Stimulated activated CD8-positive, alpha-beta memory T cell treated with anti-CD3 and anti-CD28 coated beads, Interleukin-4, amount 100 ng/mL, for 24 hours (primary cell): ENCODE results near the gene RUBCN.
"Not testable (repeated sequence)": the region's sequence is repeated elsewhere in the genome, so short reads cannot be mapped to it uniquely, and the experiment has no call there.

Experiments
- DNase-seq: peaks from one replicate; pipeline ENCODE4 v3.0.0-alpha.2; 2020; ENCODE audit warnings: low read depth

Gene RUBCN

DNA sequence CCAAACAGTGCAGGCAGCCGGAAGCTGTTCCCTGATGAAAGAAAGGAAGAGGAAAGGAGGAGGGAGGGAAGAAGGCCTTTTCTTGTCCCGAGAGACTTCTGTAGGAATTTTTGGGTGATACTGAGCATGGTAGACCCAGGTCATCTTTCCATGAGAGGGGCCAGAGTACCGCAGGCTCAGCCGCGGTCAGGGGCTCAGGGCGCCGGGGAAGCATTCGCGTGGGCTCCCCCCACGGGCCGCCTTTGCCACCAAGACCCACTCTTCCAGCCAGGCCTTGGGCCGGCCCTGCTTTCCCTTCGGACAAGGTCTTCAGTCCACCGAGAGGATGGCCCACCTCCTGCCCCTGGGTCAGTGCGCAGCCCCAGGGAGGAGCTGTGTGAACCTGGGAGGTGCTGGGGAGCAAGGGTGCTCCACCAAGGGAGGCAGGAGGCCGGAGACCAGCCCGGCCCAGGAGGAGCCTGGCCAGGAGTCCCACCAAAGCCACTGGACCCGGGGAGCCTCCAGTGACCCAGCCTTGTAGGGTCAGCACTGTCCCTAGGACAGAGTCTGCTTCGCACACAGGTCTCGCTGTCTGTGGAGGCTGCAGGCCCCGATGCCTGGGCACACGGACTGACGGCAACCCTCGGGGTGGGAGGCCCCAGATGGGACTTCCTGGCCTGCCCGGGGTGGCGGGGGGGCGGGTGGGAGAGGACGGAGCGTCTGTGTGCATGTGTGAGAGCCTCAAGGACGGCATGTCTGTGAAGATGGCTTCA, 79.0 kb downstream of the RUBCN start:
- not testable (repeated sequence) for DNase-seq

DNA sequence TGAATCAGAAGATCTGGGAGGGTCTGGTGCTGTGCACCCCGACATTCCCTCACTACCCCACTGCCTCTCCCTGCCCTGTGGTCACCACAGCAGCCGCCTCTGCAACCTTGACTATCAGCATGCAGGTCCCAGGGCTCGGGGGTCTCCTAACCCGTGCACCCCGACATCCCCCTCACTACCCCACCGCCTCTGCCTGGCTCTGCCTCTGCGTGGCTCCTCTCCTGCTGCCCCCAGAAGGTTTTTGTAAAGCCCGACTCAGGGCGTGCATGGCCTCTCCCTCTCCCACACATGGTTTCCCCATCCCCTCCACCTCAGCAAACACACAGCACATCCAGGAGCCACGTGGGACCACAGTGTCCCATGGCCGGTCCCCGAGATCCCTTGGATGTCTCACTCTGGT, 79.7 kb downstream of the RUBCN start:
- DNase-seq, result not testable (repeated sequence)

DNA sequence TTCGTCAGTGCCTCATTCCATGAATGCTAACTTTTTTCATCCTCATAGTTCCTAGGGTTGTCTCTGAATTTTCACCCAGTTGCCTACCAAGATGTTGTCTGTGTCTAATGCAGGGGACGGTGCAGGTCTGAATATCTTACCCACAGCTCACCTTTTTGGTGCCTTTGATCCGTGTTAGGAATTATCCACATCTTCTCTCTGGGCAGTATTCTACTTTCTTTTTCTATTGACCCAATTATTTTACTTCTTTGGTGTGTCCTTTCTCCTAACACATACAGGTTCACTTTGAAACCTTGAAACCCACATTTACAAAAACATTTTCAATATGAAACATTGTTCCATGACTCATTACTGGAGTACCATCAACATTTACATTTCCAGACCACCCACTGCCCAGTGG, 80.6 kb downstream of the RUBCN start:
- DNase-seq, result not testable (repeated sequence)

DNA sequence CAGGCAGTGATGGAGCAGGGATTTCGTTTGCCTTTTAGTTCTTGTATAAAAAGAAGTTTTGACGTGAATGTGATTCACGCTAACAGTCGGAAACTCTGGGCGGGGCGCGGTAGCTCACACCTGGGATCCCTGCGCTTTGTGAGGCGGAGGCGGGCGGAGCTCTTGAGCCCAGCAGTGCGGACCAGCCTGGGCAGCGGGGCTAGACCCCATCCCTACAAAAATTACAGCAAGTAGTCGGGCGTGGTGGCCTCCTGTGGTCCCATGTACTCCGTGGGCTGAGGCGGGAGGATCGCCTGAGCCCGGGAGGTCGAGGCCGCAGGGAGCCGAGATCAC, 81.7 kb downstream of the RUBCN start:
- DNase-seq, result not testable (repeated sequence)

DNA sequence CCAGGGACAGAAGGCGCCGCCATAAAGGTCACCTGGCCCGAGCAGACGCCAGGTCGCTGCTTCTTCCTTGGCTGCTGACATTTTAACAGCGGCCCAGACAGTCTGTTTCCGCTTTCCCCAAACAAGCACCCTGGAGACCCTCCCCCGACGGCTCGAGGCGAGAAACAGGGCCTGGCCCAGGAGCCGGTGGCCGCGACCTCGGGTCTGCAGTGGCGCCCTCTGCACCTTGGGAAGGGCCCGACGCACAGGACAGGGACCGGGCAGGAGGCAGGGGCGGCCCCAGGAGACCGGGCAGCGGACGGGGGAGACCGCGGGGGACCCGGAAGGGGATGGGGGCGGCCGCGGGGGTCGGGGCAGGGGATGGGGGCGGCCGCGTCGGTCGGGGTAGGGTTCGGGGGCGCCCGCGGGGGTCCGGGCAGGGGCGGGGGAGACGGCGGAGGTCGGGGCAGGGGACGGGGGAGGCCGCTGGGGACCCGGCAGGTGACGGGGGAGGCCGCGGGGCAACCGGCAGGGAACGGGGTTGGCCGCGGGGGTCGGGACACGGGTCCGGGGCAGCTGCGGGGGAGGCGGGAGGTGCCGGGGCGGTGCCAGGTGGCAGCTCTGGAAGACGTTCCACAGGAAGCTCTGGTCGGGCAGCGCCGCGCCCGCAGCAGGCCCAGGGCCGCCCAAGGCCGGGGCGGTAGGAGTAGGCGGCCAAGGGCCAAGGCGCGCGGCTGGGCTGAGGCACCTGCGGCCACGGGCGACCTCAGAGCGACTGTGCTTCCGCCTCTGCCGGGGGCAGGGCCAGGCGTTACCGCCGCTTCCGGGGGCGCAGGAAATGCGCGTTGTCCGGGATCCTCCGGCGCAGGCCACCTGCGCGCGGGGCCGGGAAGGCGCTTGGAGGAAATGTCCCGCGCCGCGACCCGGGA, 82.4 kb downstream of the RUBCN start:
- peak; percentile 15 for DNase-seq

DNA sequence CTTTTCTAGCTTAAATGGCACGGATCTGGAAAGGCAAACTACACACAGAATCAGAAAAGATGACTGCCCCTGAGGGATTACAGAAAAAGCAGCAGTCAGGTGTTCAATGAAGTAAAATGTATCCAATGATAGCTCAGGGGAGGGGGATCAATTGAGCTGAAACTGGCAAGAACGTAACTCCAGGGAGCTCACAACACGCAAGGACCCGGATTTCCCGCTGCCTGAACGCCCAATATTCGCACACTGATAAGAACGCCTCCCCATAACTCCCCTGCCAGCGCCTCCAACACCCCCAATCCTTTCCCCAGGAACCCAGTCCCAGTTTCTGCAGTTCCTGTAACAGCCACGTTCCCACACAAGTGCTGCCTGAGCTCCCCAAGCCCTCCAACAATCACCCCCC, 83.8 kb downstream of the RUBCN start:
- not testable (repeated sequence) for DNase-seq

DNA sequence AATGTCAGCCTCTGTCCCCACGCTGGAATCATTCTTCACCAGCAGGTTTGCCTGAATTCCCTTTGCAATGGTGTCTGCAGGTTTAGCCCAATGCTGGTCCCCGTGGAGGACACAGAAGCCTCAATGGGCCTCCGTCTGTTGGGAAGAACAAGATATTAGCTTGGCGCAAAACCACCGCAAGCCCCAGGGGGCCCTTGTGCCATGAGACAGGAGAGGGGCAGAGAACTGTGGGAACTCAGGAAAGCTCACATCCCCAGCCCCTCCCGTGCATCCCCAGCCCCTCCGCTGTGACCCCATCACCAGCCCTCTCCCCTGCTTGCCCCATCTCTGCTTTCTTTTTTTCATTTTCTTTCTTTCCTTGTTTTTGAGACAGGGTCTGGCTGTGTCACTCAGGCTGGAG, 89.1 kb downstream of the RUBCN start:
- DNase-seq, result not testable (repeated sequence)

GRCh38 chr3:197647191-197647590, 89.5 kb downstream of the RUBCN start:
- DNase-seq, result not testable (repeated sequence)

GRCh38 chr3:197646294-197646693, 90.4 kb downstream of the RUBCN start:
- not testable (repeated sequence) for DNase-seq

GRCh38 chr3:197637556-197637955, 99.1 kb downstream of the RUBCN start:
- DNase-seq, result not testable (repeated sequence)

GRCh38 chr3:197631989-197632388, 104.7 kb downstream of the RUBCN start:
- DNase-seq, result not testable (repeated sequence)

DNA sequence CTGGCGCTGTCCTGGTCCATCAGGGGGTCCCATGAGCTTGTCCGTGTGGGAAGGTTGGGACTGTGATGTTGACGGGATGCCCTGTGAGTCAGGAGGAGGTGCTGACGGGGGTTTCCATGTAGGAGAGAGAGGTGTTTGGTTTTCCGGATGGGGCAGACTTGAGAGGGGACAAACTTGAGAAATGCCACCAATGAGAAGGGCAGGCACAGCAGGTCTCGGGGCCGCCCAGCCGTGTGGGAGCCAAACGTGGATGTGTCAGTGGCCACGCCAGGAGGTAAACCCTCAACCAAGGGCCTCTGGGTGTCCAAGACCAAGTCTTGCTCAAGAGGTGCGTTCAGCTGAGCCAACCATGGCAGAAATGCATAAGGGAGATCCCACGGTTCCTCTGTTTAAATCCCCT, 105.9 kb downstream of the RUBCN start:
- DNase-seq, result not testable (repeated sequence)

DNA sequence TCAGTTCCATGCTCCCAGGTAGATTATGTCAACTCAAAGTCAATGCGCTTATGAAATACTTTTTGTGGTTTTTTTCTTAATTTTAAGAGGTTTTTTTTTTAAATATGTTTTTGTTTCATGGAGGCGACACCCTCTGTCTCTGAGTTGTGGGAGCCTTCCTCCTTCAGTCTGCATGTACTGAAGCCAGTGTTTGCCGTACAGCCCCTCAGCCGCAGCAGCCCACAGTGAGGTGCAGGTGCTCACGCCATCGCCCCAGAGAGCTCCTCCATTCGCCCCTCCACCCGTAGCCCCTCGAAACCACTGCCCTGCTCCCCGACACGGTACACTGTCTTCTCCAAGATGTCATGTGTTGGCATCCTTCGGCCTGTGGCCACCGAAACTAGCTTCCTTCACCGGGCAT, 107.4 kb downstream of the RUBCN start:
- not testable (repeated sequence) for DNase-seq

- peak; percentile 84 for DNase-seq
Observed at GRCh38 chr3:197627772-197628523, 108.8 kb downstream of the RUBCN start.

- not testable (repeated sequence) for DNase-seq
Observed at GRCh38 chr3:197627158-197627771, 109.4 kb downstream of the RUBCN start.

- DNase-seq, result not testable (repeated sequence)
Observed at GRCh38 chr3:197626404-197627157, 110.1 kb downstream of the RUBCN start.

GRCh38 chr3:197621478-197621877, 115.2 kb downstream of the RUBCN start:
- DNase-seq, result not testable (repeated sequence)
